DOHH2 (cell line): ENCODE data around the gene C20orf144.

ENCODE experiments used
- H3F3A ChIP-seq: fragments of 200-600 bp; sonication (generic), shearing (Covaris generic); 2 replicates; pipeline ENCODE4 v1.6.0; 2016; ENCODE audit warnings: antibody characterized with exemption, mild to moderate bottlenecking; ENCODE audit not compliant: control insufficient read depth, insufficient read depth
- H3K27ac ChIP-seq: fragments of 200-600 bp; sonication (generic); 2 replicates; pipeline ENCODE4 v1.5.1; 2014; ENCODE audit warnings: low read depth, mild to moderate bottlenecking, low read length, moderate library complexity
- H3K27me3 ChIP-seq: fragments of 200-600 bp; sonication (generic); 2 replicates; pipeline ENCODE4 v1.6.1; 2014; ENCODE audit warnings: mild to moderate bottlenecking, low read length, mixed read lengths; ENCODE audit not compliant: control insufficient read depth
- H3K36me3 ChIP-seq: fragments of 200-600 bp; sonication (generic); 2 replicates; pipeline ENCODE4 v1.6.1; 2014; ENCODE audit warnings: mild to moderate bottlenecking, low read length, moderate library complexity, mixed read lengths; ENCODE audit not compliant: control insufficient read depth
- H3K4me1 ChIP-seq: fragments of 200-600 bp; sonication (generic); 2 replicates; pipeline ENCODE4 v1.6.1; 2014; ENCODE audit warnings: mild to moderate bottlenecking, low read length, mixed read lengths; ENCODE audit not compliant: control insufficient read depth
- H3K4me2 ChIP-seq: fragments of 200-600 bp; sonication (generic); 2 replicates; pipeline ENCODE4 v1.6.0; 2014; ENCODE audit warnings: mild to moderate bottlenecking, low read length, moderate library complexity
- H3K4me3 ChIP-seq: fragments of 200-600 bp; sonication (generic); 2 replicates; pipeline ENCODE4 v1.5.1; 2014; ENCODE audit warnings: mild to moderate bottlenecking, low read length, mixed read lengths
- H3K79me2 ChIP-seq: fragments of 200-600 bp; sonication (generic); 2 replicates; pipeline ENCODE4 v1.6.1; 2014; ENCODE audit warnings: mild to moderate bottlenecking, low read length, mixed read lengths; ENCODE audit not compliant: control insufficient read depth
- H3K9me2 ChIP-seq: fragments of 200-600 bp; sonication (generic); replicated peaks from 2 replicates; pipeline ENCODE4 v1.6.1; 2014; ENCODE audit warnings: mild to moderate bottlenecking, low read length, mixed read lengths; ENCODE audit not compliant: control insufficient read depth
- H3K9me3 ChIP-seq: fragments of 200-600 bp; sonication (generic); 2 replicates; pipeline ENCODE4 v1.6.1; 2014; ENCODE audit warnings: antibody characterized with exemption, low read length, mixed read lengths; ENCODE audit not compliant: control insufficient read depth, insufficient read depth
- H4K20me1 ChIP-seq: fragments of 200-600 bp; sonication (generic); 2 replicates; pipeline ENCODE4 v1.6.0; 2014; ENCODE audit warnings: low read depth, mild to moderate bottlenecking, antibody characterized with exemption, low read length, moderate library complexity; ENCODE audit not compliant: control insufficient read depth, insufficient read depth
- CTCF ChIP-seq: fragments of 200-600 bp; sonication (generic); IDR thresholded peaks from one replicate; pipeline ENCODE4 v1.5.1; 2014; ENCODE audit warnings: antibody characterized with exemption, mild to moderate bottlenecking, low read depth, low read length; ENCODE audit not compliant: poor library complexity, severe bottlenecking
- EZH2phosphoT487 ChIP-seq: fragments of 200-600 bp; sonication (generic); IDR thresholded peaks from 2 replicates; pipeline ENCODE4 v1.6.1; 2017; ENCODE audit warnings: borderline replicate concordance, mild to moderate bottlenecking, antibody characterized with exemption, low read length, moderate library complexity, mixed read lengths

C20orf144 gene

DNA sequence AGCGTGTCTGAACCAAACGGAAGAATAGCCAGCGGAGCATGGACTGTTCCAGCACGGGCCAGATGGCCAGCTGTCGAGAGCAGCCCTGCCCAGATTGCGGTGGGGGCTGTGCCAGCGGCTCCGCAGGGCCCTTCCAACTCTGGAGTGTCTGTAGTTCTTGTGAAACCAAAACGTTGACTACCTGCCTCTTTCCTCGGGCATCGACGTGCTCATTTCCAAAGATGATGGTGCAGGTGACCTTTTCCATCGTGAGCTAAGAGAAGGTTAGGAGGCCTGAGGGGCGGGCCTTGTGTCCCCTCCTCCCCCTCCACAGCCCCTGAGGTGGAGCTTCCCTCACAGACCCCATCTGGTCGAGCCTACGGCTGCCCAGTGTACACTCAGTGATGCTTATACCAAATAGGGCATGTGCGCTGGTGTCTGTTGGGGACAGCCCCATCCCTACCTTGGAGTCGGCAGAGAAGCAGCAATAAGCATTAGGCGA, 12.9 kb upstream of the C20orf144 start:
- H4K20me1 ChIP-seq, result no peaks in the 10 kb centered on the region
- no peaks in the 10 kb centered on the region for H3K4me1 ChIP-seq
- no peaks in the 10 kb centered on the region for H3F3A ChIP-seq
- H3K4me2 ChIP-seq, result no peak overlapping the region
- TF ChIP-seq CTCF, result no peak
- no peak for TF ChIP-seq EZH2phosphoT487
- H3K36me3 ChIP-seq, result no peaks in the 10 kb centered on the region
- H3K79me2 ChIP-seq, result no peaks in the 10 kb centered on the region
- no peaks in the 10 kb centered on the region for H3K9me3 ChIP-seq
- no peak overlapping the region for H3K4me3 ChIP-seq
- H3K9me2 ChIP-seq, result no peaks in the 10 kb centered on the region
- H3K27me3 ChIP-seq, result peaks cover 3% of the 10 kb centered on the region; the same call in 1 of the 2 replicates
- H3K27ac ChIP-seq, result no peak overlapping the region

DNA sequence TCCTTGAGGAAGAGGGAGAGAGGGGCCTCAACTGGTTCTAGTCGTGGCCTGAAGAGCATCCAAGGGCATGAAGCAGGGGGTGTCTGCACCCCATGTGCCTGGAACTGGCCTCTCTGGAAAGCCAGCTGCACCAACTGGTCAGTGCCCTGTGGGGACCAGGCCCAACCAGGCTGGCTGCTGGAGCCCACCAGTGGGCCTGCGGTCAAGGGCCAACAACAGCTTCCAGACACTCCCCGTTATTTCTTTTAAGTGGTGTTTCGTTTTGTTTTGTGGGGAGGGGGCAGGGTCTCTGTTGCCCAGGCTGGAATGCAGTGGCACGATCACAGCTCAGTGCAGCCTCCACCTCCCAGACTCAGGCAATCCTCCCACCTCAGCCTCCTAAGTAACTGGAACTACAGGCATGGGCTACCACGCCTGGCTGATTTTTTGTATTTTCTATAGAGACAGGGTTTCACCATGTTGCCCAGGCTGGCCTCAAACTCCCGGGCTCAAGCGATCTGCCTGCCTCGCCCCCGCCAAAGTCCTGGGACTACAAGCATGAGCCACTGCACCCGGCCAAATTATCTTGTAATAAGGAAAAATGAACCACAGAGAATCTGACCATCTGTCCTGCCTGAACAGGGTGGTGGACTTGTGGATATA, 11.9 kb upstream of the C20orf144 start:
- H3K4me1 ChIP-seq, result no peaks in the 10 kb centered on the region
- H4K20me1 ChIP-seq, result no peaks in the 10 kb centered on the region
- TF ChIP-seq CTCF, result no peak
- TF ChIP-seq EZH2phosphoT487, result no peak
- no peak overlapping the region for H3K27ac ChIP-seq
- no peak overlapping the region for H3K4me3 ChIP-seq
- no peaks in the 10 kb centered on the region for H3F3A ChIP-seq
- no peaks in the 10 kb centered on the region for H3K9me3 ChIP-seq
- peaks cover 3% of the 10 kb centered on the region; the same call in 1 of the 2 replicates for H3K27me3 ChIP-seq
- no peaks in the 10 kb centered on the region for H3K9me2 ChIP-seq
- H3K4me2 ChIP-seq, result no peak overlapping the region
- no peaks in the 10 kb centered on the region for H3K36me3 ChIP-seq
- no peaks in the 10 kb centered on the region for H3K79me2 ChIP-seq

DNA sequence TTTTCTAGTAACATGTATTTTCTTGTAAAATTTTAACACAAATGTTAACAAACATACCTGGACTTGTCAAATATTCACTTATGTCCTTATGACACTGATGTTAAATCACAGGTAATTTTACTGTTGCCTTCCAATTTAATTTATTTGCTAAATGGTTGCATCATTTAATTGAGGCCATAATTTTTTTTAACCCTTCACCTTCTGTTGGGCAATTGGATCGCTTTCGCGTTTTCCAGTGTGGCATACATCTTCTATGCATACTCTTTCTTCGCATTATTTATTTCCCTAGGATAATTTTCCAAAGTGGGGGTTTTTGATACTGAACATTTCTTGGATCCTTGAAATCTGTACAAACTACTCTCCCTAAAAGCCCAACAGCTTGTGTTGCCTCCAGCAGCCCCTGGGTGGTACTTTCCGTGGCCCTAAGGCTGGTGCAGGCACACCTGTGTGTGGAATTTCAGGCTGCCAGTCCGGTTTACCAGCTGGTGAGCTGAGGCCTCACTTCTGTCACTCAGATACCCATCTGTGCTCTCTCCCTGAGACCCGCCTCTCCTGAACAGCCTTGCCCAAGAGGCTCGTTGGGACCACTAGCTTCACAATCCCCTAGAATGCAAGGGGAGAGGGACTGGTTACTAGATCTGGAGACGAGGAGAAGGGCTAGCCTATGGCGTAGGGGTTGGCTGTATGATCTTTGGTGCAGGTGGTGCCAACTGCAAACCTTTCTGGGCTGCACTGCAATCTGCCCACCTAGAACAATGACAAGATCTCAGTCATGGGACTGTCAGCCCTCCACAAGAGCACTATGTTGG, 11.2 kb upstream of the C20orf144 start:
- Histone ChIP-seq H3K4me1 (no peaks in the 10 kb centered on the region), H3K9me3 (no peaks in the 10 kb centered on the region), H3K9me2 (no peaks in the 10 kb centered on the region), H3K79me2 (no peaks in the 10 kb centered on the region), H3F3A (no peaks in the 10 kb centered on the region), H3K27ac (no peak overlapping the region), H4K20me1 (no peaks in the 10 kb centered on the region), H3K36me3 (no peaks in the 10 kb centered on the region), H3K4me3 (no peak overlapping the region), H3K4me2 (no peak overlapping the region), H3K27me3 (peaks cover 3% of the 10 kb centered on the region; the same call in 1 of the 2 replicates)
- TF ChIP-seq CTCF (no peak), EZH2phosphoT487 (no peak)
